Common myeloid progenitor, CD34-positive (primary cell): Measurements from ENCODE around the gene PTH.
A peak's percentile ranks its signal among the peaks of the same experiment; 100 is the strongest.

Experiments
- CTCF ChIA-PET: fragments of 350-600 bp; sonication (Branson Sonifier 250); formaldehyde crosslinking; loops from one replicate; lab custom pipeline; 2021; ENCODE audit warnings: antibody characterized with exemption; lab: Charles Lee
- POLR2A ChIA-PET: fragments of 350-600 bp; sonication (Branson Sonifier 250); formaldehyde crosslinking; loops from one replicate; lab custom pipeline; 2021; ENCODE audit warnings: antibody characterized with exemption; lab: Charles Lee
- DNase-seq, 3 donors: peaks; one replicate each; pipeline versions ENCODE4 v3.0.0 to v3.0.0-alpha.2; 2013
- H3K27ac ChIP-seq, 2 experiments: 1 replicate in 1 of 2; 2 replicates in 1 of 2; pipeline ENCODE4 v1.7.0; 2013; ENCODE audit warnings: inconsistent platforms in 2 of 2, low read length in 2 of 2, mild to moderate bottlenecking in 2 of 2, low read depth in 1 of 2, moderate library complexity in 1 of 2; ENCODE audit not compliant: severe bottlenecking in 2 of 2, insufficient read depth in 1 of 2, poor library complexity in 1 of 2
- H3K27me3 ChIP-seq, 5 experiments: replicated peaks in 2 of 5; 1 replicate in 3 of 5; 2 replicates in 2 of 5; pipeline versions ENCODE4 v1.6.1 to v1.7.0; 2013; ENCODE audit warnings: low read length in 4 of 5, mild to moderate bottlenecking in 2 of 5, moderate library complexity in 2 of 5, inconsistent platforms in 1 of 5; ENCODE audit not compliant: insufficient read depth in 5 of 5, control insufficient read depth in 4 of 5
- H3K36me3 ChIP-seq, 4 experiments: 1 replicate in 2 of 4; 2 replicates in 2 of 4; pipeline versions ENCODE4 v1.6.1 to v1.7.0; 2013; ENCODE audit warnings: low read length in 3 of 4, control low read depth in 1 of 4, mild to moderate bottlenecking in 1 of 4; ENCODE audit not compliant: control insufficient read depth in 4 of 4, insufficient read depth in 4 of 4
- H3K4me1 ChIP-seq, 4 experiments: 1 replicate in 3 of 4; 2 replicates in 1 of 4; pipeline versions ENCODE4 v1.6.1 to v1.7.1; 2013; ENCODE audit warnings: low read length in 3 of 4, mild to moderate bottlenecking in 3 of 4, control low read depth in 1 of 4, inconsistent platforms in 1 of 4, moderate library complexity in 1 of 4; ENCODE audit not compliant: control insufficient read depth in 4 of 4, insufficient read depth in 4 of 4; ENCODE audit errors: control extremely low read depth in 1 of 4
- H3K4me3 ChIP-seq, 7 experiments: 1 replicate in 4 of 7; 2 replicates in 3 of 7; pipeline versions ENCODE4 v1.5.1 to v1.7.0; 2013; ENCODE audit warnings: mild to moderate bottlenecking in 7 of 7, low read length in 6 of 7, moderate library complexity in 6 of 7, inconsistent platforms in 2 of 7, low read depth in 2 of 7, control low read depth in 1 of 7; ENCODE audit not compliant: insufficient read depth in 4 of 7, control insufficient read depth in 1 of 7; ENCODE audit errors: extremely low read depth in 1 of 7
- H3K9me3 ChIP-seq, 5 experiments: 1 replicate in 4 of 5; 2 replicates in 1 of 5; pipeline versions ENCODE4 v1.6.1 to v1.7.1; 2013; ENCODE audit warnings: low read length in 4 of 5, mild to moderate bottlenecking in 2 of 5, inconsistent platforms in 1 of 5, low read depth in 1 of 5, moderate library complexity in 1 of 5; ENCODE audit not compliant: control insufficient read depth in 4 of 5, insufficient read depth in 2 of 5; ENCODE audit errors: control extremely low read depth in 1 of 5
- WGBS: methylation state at CpG from one replicate; pipeline ENCODE4 v1.1.5; 2013; ENCODE audit not compliant: insufficient coverage; 5-methylcytosine and 5-hydroxymethylcytosine counted together

Gene PTH

DNA sequence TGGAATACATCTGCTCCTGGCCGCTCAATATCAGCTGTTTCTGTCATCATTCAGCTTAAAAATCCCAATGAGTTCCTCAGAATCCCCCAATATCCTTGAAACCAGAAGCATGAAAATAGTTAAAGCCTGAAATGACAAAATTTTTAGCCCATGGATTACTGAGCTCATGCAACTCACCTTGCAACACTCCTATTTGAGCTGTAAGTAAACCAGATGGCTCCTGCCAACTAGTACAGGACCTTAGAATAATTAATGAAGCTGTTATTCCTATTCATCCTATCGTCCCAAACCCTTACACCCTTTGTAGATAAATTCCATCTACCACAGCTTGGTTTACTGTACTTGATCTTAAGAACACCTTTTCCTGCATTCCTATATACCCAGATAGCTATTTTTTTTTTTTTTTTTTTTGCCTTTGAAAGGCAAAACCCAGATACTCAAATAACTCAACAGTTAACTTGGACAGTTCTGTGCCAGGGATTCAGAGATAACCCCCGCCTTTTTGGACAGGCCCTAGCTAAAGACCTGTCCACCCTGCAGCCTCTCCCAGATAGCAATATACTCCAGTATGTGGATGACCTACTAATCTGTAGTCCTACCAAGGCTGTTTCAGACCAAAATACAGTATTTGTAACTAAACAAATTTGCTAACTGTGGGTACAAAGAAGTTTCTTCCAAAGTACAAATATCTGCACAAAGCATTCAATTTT, 22.6 kb downstream of the PTH start:
- CTCF ChIA-PET: no interaction called here
- Histone ChIP-seq H3K36me3 (no peaks in the 10 kb centered on the region), H3K4me1 (no peaks in the 10 kb centered on the region), H3K27me3 (peaks cover 0 to 6% (median 4%) of the 10 kb centered on the region in 5 experiments), H3K4me3 (no peak overlapping the region), H3K9me3 (no peaks in the 10 kb centered on the region), H3K27ac (no peak overlapping the region)
- 86% methylated on average over 3 of the region's 3 CpGs for WGBS
- POLR2A ChIA-PET: interaction anchor here (0.6 kb wide), 1 partner anchor 309 kb away, joined by 3 read pairs; no protein-coding TSS in a partner anchor
- no peak for DNase-seq

DNA sequence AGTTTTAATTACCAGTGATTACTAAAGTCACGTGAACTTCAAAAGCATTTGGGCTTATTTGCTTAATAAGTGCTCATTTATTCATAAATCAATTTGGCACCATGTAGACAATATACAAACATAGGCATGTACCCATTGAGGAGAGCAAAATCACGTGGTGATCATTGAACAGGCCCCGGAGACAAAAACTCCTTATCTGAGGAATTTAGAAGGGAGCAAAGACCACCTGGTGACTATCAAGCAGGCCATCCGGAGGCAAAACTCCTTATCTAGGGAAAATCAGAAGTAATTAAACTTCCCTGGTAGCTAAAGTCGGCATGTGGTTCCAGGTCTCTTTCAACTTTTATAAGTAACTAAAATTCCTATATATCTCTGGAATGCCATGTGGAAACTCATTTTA, 27.0 kb downstream of the PTH start:
- Histone ChIP-seq H3K36me3 (no peaks in the 10 kb centered on the region), H3K27ac (no peak overlapping the region), H3K4me3 (no peak overlapping the region), H3K4me1 (peaks cover 0 to 4% (median 3%) of the 10 kb centered on the region in 4 experiments), H3K9me3 (no peaks in the 10 kb centered on the region), H3K27me3 (peaks cover 0 to 6% (median 2%) of the 10 kb centered on the region in 5 experiments)
- DNase-seq: no peak
- ChIA-PET CTCF (no interaction called here), POLR2A (no interaction called here)
- 80% methylated on average over 4 of the region's 5 CpGs for WGBS

DNA sequence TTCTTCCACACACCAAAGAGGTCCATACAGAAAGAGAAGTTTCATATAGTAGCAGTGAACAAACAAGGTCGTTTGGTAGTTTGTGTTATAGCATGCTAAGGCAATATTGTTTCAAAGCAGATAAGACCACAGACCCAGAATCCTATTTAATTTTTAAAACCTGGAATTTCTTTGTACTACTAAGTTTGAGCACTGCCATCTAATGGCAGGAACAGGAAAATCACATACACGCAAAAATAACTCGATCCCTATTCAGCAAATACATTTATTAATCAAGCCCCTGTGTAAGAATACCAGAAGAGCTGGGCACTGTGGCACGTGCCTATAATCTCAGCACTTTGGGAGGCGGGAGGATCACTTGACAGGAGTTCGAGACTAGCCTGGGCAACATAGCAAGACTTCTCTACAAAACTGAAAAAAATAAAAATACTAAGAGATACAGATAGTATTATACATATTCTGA, 29.9 kb downstream of the PTH start:
- CTCF ChIA-PET: interaction anchor here (0.8 to 1.8 kb wide), 3 partner anchors 9 to 14 kb away, joined by 3 to 5 read pairs (median 4); no protein-coding TSS in a partner anchor

DNA sequence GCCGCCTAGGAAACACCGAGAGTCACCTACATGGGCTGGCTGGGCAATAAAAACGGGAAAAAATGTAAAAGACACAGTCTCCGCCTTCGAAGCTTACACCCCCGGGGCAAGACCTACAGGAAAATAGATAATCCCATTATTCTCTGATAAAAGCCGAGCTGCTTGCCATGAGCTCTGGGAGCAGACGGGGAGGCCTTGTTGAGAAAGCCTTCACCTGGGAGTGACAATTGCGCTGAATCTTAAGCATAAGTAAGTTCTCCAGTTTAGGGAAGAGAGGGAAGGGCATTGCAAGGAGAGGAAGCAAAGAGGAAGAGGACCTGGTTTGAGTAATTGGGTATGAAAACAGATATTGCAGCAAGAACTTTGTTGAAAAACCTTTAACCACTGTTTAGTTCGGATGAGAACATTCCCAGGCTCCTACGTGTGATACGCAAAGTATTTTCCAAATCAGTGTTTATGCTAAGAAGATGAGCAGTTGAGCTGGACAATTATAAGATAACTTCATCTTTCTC, 32.0 kb downstream of the PTH start:
- peak in 1 of 3 donors; percentile 4 for DNase-seq
- Histone ChIP-seq H3K27ac (peak overlapping the region; percentile 86 to 92), H3K36me3 (no peaks in the 10 kb centered on the region), H3K4me1 (peaks cover 4 to 19% (median 14%) of the 10 kb centered on the region in 4 experiments), H3K27me3 (no peaks in the 10 kb centered on the region), H3K9me3 (no peaks in the 10 kb centered on the region), H3K4me3 (peak overlapping the region; percentile 91 to 98 (median 95))
- CTCF ChIA-PET: interaction anchor here (1.3 to 1.6 kb wide), 3 partner anchors 48 to 128 kb away, joined by 3 to 4 read pairs (median 3); no protein-coding TSS in a partner anchor
- 53% methylated on average over 3 of the region's 12 CpGs for WGBS
- POLR2A ChIA-PET: no interaction called here

More for the DNA sequence above, 29.9 kb downstream of the PTH start:
- Histone ChIP-seq H3K4me1 (peaks cover 4 to 18% (median 14%) of the 10 kb centered on the region in 4 experiments), H3K9me3 (no peaks in the 10 kb centered on the region), H3K27me3 (peaks cover 0 to 6% (median 2%) of the 10 kb centered on the region in 5 experiments), H3K27ac (no peak overlapping the region), H3K4me3 (no peak overlapping the region), H3K36me3 (no peaks in the 10 kb centered on the region)
- DNase-seq: peak; percentile 49 to 56 (median 52)
- WGBS: 0% methylated on average over 1 of the region's 6 CpGs
- POLR2A ChIA-PET: no interaction called here

DNA sequence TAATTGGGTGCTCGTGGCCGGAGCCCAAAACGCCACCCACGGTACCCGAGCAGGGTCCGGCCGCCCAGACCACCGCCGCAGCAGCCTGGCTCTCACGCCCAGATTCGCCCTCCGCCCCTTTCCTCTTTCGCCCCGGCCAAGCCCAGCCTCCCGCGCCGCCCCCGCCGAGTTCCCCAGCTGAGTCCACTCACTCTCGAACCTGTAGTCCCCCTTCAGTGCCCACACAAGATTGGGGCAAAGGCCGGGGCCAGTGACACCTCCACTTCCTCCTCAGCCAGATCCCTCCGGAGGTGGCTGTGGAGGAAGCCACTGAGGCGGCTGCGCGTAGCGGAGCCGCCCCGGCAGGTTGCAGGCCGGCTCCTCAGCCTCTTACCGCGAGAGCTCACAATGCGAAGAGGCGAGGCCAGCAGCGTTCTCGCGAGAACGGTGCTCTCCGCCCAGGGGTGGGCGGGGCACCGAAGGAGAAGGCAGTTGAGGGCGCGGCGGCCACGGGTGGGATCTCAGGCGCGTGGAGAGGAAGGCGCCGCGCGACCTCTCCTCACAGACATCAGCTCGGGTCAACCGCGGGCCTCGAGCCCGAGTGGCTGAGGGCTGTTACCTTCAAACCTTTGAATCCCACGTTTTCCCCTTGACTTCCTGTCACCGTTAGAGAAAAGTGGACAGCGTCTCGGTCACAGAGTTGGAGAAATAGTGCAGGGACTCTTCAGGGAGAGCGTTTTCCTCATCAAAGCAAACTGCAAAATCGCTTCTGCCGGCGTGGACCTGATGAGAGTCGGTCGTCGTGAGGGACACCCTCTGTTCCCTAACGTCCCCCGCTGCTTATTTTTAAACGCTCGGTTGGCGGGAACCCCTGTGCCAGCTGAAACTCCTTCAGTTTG, 32.7 kb downstream of the PTH start, which contains the start of gene BTBD10:
TSS of gene BTBD10 (minus strand) at position 322 of the 878 bp plus-strand sequence. CDS start 18,098 bp downstream, outside the sequence.
- H3K9me3 ChIP-seq: no peaks in the 10 kb centered on the region
- no peaks in the 10 kb centered on the region for H3K27me3 ChIP-seq
- H3K4me1 ChIP-seq: peaks cover 4 to 19% (median 14%) of the 10 kb centered on the region in 4 experiments
- ChIA-PET POLR2A (interaction anchor here (0.6 kb wide), 1 partner anchor 13 kb away, joined by 3 read pairs; no protein-coding TSS in a partner anchor), CTCF (interaction anchor here (1.0 to 1.6 kb wide), 3 partner anchors 9 to 127 kb away, joined by 3 to 4 read pairs (median 3); no protein-coding TSS in a partner anchor)
- H3K27ac ChIP-seq: peak within 1 kb of the TSS; percentile 86 to 92
- peak; percentile 96 to 98 (median 98) for DNase-seq
- peak within 1 kb of the TSS; percentile 91 to 98 (median 95) for H3K4me3 ChIP-seq
- under 1% methylated on average over 47 of the region's 71 CpGs for WGBS
- H3K36me3 ChIP-seq: no peaks in the 10 kb centered on the region

DNA sequence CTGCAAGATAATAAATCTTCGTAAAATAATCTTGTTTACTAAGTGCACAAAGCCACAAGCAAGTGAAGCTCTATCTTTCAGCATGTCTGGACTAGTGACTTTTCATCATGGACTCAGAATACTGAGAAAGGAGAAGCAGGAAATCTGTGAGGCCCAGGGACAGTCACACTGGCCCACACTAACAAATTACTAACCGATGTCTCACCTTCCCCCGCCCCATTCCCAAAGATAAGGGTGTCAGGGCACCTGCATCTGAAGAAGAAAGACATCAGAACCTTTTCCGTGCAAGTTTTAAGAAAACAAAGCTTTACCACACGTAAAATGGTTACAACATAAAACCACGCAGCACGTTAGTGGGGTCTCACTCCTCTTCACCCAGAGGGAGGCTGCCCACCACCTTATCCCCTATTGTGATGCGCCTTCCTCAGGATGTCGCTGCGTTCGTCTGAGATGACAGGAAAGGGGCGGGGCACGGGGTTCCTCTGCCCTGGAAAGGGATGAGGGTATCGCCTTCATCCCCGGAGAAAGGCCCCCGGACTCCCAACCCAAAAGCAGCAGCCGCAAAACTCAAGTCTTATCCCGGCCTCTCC, 33.4 kb downstream of the PTH start:
- Histone ChIP-seq H3K27me3 (no peaks in the 10 kb centered on the region), H3K4me3 (peak overlapping the region; percentile 91 to 98 (median 95)), H3K4me1 (peaks cover 4 to 19% (median 14%) of the 10 kb centered on the region in 4 experiments), H3K36me3 (no peaks in the 10 kb centered on the region), H3K27ac (peak overlapping the region; percentile 86 to 92), H3K9me3 (no peaks in the 10 kb centered on the region)
- 0% methylated on average over 10 of the region's 18 CpGs for WGBS
- ChIA-PET POLR2A (interaction anchor here (0.6 kb wide), 1 partner anchor 14 kb away, joined by 3 read pairs; no protein-coding TSS in a partner anchor), CTCF (interaction anchor here (1.0 to 1.6 kb wide), 2 partner anchors 8 to 127 kb away, joined by 3 to 4 read pairs; no protein-coding TSS in a partner anchor)
- peak; percentile 35 to 60 (median 53) for DNase-seq
